ENCODE measurements around the gene RP2.

The RP2 gene

DNA sequence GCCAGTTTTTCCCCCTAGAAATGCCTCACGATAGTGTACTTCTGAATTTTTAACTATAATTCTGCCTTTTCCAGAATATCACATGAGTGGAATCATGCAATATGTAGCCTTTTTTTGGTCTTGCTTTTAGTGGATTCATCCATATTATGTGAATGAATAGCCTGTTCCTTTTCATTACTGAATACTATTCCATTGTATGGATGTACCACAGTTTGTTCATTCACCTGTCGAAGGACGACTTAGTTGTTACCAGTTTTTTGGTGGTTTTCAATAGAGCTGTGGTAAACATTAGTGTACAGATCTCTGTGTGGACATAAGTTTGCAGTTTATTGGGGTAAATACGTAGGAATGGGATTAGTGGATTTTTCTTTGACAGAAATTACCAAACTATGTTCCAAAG, 83.4 kb downstream of the RP2 start:
- no peak for DNase-seq (ENCODE audit: low read depth)

DNA sequence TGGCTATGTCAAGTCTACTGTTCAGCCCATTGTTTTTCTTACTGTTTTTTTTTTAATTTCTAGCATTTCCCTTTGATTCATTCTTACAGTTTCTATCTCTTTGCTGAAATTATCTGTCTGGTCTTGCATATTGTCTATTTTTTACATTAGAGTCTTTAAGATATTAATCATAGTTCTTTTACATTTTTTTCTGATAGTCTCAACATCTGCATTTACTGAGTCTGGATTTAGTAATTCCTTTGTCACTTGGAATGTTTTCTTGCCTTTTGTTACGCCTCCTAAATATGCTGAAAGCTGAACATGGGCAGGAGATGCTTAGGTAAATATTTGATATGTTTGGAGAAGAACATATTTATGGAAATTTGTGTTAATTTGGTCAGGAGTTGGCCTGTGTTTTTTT, 85.8 kb downstream of the RP2 start:
- DNase-seq (ENCODE audit: low read depth): no peak

DNA sequence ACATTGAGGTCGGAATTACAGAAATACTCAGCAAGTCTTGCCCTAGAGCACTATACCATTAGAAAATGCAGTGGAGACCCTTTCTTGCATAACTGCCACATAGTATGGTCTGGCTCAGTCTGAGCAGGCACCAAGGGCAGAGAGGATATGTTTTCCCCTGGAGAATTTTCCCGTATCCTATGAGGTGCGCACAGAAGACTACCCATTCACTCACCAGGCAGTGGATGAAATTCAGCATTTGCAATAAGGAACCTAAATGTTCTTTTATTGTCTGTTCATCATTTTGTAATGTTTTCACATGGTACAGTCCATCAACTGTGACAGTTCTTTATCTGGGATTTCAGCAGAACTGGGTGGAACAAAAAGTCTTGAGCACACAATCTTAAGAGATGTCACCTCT, 90.9 kb downstream of the RP2 start:
- DNase-seq (ENCODE audit: low read depth): no peak

DNA sequence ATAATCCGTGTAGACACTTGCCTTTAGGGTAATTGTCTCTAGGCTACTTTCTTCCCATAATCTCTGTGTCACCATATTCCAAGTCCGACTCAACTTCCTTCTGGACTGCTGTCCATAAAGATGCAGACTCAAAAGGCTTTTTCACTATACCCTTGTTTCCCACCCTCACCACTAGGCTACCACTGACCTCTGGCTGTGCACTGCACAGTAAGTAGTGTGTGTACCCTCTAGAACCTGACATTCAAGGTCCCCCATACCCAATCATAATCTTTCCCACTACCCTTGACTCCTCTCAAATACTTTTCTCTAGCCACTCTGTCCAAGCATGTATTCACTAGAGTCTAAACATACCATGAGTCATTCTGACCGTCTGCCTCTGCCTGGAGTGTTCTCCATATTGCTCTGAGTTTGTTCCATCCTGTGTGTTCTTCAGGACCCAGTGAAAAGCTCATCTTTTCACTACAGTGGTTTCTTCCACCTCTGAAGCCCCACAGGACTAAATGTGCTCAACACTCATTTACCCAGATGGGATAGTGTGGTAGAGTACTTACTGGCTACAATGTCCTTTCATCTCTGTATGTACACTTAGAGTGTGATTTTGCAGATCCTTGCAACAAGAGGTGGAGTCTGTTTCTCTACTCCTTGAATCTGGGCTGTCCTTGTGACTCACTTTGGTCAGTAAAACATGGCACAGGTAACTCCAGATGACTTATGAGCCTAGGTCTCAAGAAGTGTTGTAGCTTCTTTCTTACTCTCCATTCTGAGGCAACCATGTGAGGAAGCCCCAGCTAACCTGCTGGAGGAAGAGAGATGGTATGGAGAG, 92.8 kb downstream of the RP2 start:
- no peak for DNase-seq (ENCODE audit: low read depth)

Data from activated T-helper 1 cell treated with Interleukin-2 at 50 U/mL for 16 hours (primary cell).